ENCODE results near the gene PTPN7.

The PTPN7 gene

DNA sequence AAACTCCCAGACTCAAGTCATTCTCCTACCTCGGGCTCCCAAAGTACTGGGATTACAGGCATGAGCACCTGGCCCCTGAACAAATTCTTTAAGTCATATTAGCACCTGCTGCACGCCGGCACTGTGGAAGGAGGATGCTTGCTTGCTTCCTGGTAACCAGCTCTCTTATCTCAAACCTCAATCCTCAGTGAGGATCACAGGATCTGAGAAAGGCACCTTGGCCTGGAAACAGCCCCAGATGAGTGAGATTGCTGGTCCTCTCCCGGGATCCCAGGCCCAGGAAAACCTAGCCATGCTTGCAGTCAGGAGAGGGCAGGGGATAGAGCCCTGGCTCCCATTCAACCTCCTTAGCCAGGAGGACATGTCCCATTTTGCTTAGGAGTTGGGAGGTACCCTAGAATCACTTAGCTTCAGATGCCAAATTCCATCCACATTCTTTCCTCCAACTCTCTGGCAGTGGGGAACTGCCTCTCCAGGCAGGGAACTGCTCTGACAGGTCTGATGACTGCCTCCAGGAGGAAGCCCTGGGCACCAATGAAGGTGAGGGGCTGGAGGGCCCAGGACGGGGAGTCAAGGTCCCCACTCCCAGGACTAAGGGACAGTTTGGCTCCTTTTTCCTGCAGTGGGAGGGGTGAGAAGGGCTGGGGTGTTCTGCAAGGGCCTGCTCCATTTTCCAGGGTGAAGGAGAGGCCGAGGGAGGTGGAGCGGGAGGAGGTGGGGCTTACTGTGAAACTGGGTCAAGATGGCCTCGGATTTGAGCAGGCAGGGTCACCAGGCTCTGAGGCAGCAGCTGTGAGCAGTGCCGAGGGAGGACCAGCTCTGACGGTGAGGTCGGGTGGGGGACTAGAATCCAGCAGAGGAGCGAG, 28.2 kb downstream of the PTPN7 start:
- FAIRE-seq (no peak), DNase-seq (ENCODE audit: insufficient read length) (no peak)
- TF ChIP-seq TAF1 (IDR thresholded peaks at IDR 0.05; ENCODE audit: borderline replicate concordance, low read depth, low read length) (no peak), POLR2A (IDR thresholded peaks at IDR 0.05; ENCODE audit: low read depth, low read length) (no peak; the same call in 1 of the 2 replicates), POLR2AphosphoS5 (IDR thresholded peaks at IDR 0.05; ENCODE audit: low read depth, low read length) (no peak; the same call in 1 of the 2 replicates)

DNA sequence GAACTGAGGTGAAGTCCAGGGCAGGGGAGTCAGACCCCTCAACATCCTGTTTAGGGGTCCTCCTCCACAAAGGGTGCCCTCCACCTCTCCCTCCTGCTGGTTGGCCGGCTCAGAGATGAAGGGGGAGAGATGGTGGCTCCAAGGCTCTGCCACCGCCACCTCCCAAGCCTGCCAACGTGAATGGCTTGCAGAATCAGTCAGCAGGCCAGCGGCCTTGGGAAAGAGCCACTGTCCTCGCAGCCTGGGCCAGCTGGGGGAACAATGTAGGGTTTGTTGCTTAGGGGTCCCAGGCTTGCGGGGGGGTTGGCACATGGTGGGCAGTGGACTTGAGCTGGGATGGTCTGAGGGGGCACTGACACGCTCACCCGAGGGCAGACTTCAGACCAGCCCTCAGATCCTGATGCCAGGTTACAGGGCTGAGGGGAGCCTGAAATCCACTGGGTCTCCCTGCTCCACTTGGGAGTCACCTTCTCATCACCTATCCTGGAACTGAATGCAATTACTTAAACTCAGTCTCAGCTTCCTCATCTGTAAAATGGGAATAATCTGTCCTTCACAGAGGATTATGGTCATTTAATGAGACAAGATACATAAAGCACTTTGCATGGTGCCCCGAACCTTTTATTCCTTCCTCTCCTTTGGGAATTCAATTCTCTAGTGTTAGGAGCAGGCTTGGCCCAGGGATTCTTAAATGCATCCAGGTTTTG, 29.4 kb downstream of the PTPN7 start:
- no peak for FAIRE-seq
- no peak for TF ChIP-seq TAF1 (IDR thresholded peaks at IDR 0.05; ENCODE audit: borderline replicate concordance, low read depth, low read length)
- no peak for TF ChIP-seq POLR2AphosphoS5 (IDR thresholded peaks at IDR 0.05; ENCODE audit: low read depth, low read length)
- TF ChIP-seq POLR2A (IDR thresholded peaks at IDR 0.05; ENCODE audit: low read depth, low read length), result no peak

DNA sequence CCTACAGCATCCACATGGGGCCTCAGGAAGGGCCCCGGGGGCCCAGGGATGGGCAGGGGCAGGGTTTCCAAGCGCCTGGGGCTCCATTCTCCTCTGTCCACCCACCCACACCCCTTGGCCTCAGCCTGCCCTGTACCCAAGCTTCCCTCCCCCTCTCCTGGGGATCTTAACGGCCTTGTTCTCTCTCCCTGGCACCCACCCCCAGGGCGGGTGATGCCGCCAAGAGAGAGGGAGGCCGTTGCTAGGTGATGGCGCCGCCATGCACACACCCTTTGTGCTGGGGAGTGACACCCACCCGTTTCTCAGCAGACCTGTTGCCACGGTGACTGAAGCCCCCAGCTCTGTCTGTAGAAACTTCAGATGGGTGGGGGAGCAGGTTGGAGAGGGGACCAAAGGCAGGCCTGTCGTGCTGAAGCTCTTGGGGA, 30.1 kb downstream of the PTPN7 start:
- DNase-seq (ENCODE audit: insufficient read length), result no peak
- no peak for FAIRE-seq
- TF ChIP-seq TAF1 (IDR thresholded peaks at IDR 0.05; ENCODE audit: borderline replicate concordance, low read depth, low read length) (no peak), POLR2A (IDR thresholded peaks at IDR 0.05; ENCODE audit: low read depth, low read length) (no peak), POLR2AphosphoS5 (IDR thresholded peaks at IDR 0.05; ENCODE audit: low read depth, low read length) (no peak)

More for the DNA sequence above, 29.4 kb downstream of the PTPN7 start:
- no peak for DNase-seq (ENCODE audit: insufficient read length)

DNA sequence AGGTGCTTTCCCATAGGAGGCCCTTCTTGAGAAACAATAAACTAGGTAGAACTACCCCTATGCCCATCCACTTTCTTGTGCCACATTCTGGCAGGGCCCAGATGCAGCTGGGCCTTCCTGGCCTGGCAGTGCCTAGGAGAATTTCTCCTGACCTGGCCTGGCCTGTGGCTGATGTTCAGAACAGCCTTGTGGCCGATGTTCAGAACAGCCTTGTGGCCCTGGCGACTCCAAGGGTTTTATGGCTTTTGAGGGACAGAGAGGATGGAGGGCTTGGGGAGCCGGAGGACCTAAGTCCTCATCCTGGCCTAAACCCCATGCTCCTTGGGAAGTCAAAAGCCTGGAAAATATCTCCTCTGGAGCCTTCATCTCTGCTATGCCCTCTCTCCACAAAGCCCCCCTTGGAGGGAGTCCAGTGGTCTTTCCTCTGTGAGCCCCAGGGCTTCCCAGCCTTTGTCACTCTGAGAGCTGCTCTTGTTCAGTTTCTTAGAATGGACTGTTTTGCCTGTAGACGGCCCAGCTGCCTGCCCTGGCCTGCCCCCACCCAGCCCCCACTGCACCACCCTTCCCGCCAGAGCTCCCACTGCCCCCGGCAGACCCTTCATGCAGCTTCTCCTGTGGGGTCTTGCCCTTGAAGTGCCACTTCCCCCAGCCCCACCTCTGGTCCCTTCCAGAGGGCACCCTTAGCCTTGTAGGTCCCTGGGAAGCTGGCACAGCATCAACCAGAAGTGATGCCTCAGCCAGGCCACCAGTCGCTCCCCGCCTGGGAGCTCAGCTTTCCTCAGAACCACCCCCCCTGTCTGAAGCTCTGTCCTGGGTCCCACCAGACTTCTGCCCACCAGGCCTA, 30.7 kb downstream of the PTPN7 start:
- TF ChIP-seq POLR2A (IDR thresholded peaks at IDR 0.05; ENCODE audit: low read depth, low read length), result no peak
- no peak for DNase-seq (ENCODE audit: insufficient read length)
- no peak for FAIRE-seq

DNA sequence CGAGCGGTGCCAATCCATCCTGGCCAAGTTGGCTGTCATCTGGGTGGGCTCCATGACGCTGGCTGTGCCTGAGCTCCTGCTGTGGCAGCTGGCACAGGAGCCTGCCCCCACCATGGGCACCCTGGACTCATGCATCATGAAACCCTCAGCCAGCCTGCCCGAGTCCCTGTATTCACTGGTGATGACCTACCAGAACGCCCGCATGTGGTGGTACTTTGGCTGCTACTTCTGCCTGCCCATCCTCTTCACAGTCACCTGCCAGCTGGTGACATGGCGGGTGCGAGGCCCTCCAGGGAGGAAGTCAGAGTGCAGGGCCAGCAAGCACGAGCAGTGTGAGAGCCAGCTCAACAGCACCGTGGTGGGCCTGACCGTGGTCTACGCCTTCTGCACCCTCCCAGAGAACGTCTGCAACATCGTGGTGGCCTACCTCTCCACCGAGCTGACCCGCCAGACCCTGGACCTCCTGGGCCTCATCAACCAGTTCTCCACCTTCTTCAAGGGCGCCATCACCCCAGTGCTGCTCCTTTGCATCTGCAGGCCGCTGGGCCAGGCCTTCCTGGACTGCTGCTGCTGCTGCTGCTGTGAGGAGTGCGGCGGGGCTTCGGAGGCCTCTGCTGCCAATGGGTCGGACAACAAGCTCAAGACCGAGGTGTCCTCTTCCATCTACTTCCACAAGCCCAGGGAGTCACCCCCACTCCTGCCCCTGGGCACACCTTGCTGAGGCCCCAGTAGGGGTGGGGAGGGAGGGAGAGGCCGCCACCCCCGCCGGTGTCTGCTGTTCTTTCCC, 32.4 kb downstream of the PTPN7 start:
- no peak for TF ChIP-seq POLR2AphosphoS5 (IDR thresholded peaks at IDR 0.05; ENCODE audit: low read depth, low read length)
- TF ChIP-seq POLR2A (IDR thresholded peaks at IDR 0.05; ENCODE audit: low read depth, low read length), result no peak
- no peak for TF ChIP-seq TAF1 (IDR thresholded peaks at IDR 0.05; ENCODE audit: borderline replicate concordance, low read depth, low read length)
- DNase-seq (ENCODE audit: insufficient read length) (no peak), FAIRE-seq (no peak)

DNA sequence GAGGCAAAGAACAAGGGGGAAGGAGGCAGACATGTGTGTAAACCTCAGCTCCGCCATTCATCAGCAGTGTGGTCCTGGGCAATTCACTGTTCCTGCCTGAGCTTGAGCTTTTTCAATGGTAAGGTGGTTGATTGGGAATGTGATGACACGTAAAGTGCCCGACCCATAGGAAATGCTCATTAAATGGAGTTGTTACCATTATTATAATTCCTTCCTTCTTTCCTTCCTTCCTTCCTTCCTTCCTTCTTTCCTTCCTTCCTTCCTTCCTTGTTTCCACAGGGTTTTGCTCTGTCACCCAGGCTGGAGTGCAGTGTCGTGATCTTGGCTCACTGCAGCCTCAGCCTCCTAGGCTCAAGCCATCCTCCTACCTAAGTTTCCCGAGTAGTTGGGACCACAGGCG, 33.3 kb downstream of the PTPN7 start:
- FAIRE-seq, result no peak
- DNase-seq (ENCODE audit: insufficient read length), result no peak
- TF ChIP-seq POLR2AphosphoS5 (IDR thresholded peaks at IDR 0.05; ENCODE audit: low read depth, low read length), result no peak
- TF ChIP-seq TAF1 (IDR thresholded peaks at IDR 0.05; ENCODE audit: borderline replicate concordance, low read depth, low read length), result no peak
- TF ChIP-seq POLR2A (IDR thresholded peaks at IDR 0.05; ENCODE audit: low read depth, low read length), result no peak

DNA sequence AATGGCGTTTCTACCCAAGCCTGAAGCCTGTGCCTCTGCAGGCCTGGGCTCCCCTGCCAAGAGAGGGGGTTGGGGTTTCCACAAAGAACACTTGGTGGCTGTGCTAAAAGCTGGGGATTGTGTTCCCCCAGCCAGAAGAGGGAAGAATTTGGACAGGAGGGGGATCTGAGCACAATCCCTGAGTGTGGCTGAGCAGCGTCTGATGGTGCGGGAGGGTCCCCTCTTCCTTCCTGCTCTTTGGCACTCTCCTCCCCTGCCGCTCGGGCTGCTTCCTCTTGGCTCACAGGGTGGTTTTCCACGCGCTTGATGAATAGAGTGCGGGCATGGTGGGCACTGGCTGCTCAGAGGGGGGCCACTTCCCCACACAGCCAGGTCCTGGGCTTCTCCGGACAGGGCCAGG, 34.0 kb downstream of the PTPN7 start:
- no peak for DNase-seq (ENCODE audit: insufficient read length)
- no peak for TF ChIP-seq TAF1 (IDR thresholded peaks at IDR 0.05; ENCODE audit: borderline replicate concordance, low read depth, low read length)
- no peak for TF ChIP-seq POLR2A (IDR thresholded peaks at IDR 0.05; ENCODE audit: low read depth, low read length)
- TF ChIP-seq POLR2AphosphoS5 (IDR thresholded peaks at IDR 0.05; ENCODE audit: low read depth, low read length), result no peak
- FAIRE-seq, result no peak

DNA sequence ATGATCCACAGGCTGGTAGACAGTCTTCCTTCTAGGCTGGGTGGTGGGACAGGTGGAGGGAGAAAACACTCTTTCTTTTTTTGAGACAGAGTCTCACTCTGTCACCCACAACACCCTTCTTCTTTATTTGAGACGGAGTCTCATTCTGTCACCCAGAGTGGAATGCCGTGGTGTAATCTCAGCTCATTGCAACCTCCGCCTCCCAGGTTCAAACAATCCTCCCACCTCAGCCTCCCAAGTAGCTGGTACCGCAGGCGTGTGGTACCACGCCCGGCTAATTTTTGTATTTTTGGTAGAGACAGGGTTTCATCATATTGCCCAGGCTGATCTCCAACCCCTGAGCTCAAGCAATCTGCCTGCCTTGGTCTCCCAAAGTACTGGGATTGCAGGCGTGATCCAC, 34.8 kb downstream of the PTPN7 start:
- DNase-seq (ENCODE audit: insufficient read length) (no peak), FAIRE-seq (no peak)
- no peak for TF ChIP-seq POLR2AphosphoS5 (IDR thresholded peaks at IDR 0.05; ENCODE audit: low read depth, low read length)
- no peak for TF ChIP-seq POLR2A (IDR thresholded peaks at IDR 0.05; ENCODE audit: low read depth, low read length)
- no peak for TF ChIP-seq TAF1 (IDR thresholded peaks at IDR 0.05; ENCODE audit: borderline replicate concordance, low read depth, low read length)

DNA sequence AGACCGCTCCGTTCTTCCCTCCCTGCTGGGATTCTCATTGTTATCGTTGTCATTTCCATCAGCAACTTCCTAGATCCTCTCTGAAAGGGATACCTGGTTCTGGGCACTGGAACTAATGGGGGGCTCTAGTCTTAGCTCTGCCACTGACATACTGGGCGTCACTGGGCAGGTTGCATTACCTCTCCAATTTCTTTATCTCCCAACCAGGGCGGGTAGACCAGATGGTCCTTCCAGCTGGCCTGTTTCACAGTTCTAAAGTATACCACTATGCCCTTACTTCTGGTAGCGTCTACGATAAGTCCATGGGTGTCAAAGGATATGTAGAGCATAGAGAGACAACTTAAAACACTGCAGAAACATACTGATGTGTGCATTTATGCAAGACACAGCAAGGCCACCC, 36.3 kb downstream of the PTPN7 start:
- DNase-seq (ENCODE audit: insufficient read length) (no peak), FAIRE-seq (no peak)
- TF ChIP-seq TAF1 (IDR thresholded peaks at IDR 0.05; ENCODE audit: borderline replicate concordance, low read depth, low read length), result no peak
- no peak for TF ChIP-seq POLR2AphosphoS5 (IDR thresholded peaks at IDR 0.05; ENCODE audit: low read depth, low read length)
- TF ChIP-seq POLR2A (IDR thresholded peaks at IDR 0.05; ENCODE audit: low read depth, low read length), result no peak

DNA sequence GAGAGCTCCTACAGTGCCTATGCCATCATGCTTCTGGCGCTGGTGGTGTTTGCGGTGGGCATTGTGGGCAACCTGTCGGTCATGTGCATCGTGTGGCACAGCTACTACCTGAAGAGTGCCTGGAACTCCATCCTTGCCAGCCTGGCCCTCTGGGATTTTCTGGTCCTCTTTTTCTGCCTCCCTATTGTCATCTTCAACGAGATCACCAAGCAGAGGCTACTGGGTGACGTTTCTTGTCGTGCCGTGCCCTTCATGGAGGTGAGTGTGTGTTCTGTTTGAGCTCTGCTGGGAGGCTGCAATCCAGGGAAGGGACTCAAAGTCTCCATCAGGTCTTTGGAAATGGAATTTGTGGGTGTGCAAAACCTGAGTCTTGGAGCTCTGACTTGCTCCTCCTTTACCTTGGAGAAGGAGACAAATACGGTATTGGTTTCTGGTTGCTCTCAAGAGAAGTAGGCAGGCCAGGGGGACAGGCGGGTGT, 37.0 kb downstream of the PTPN7 start:
- no peak for FAIRE-seq
- no peak for DNase-seq (ENCODE audit: insufficient read length)
- TF ChIP-seq POLR2AphosphoS5 (IDR thresholded peaks at IDR 0.05; ENCODE audit: low read depth, low read length), result no peak
- no peak for TF ChIP-seq TAF1 (IDR thresholded peaks at IDR 0.05; ENCODE audit: borderline replicate concordance, low read depth, low read length)
- TF ChIP-seq POLR2A (IDR thresholded peaks at IDR 0.05; ENCODE audit: low read depth, low read length), result no peak

Data from GM12892 (cell line).